ENCODE data around the gene DNER.

- TF ChIP-seq POLR2A (IDR thresholded peaks at IDR 0.05) (no peak), CTCF (IDR thresholded peaks at IDR 0.05) (no peak)
Measured at GRCh38 chr2:229414631-229415030, 299.7 kb downstream of the DNER start.
